GM03348 (cell line): ENCODE measurements around the gene MAST4.

Experiments used
- DNase-seq: peaks from one replicate; pipeline ENCODE4 v3.0.0; 2012; ENCODE audit warnings: low spot score

Gene MAST4

GRCh38 chr5:66595756-66596635 lies at the start of gene MAST4:
MAST4 (plus strand) TSS chr5:66596393; CDS start chr5:66596656, 263 bp downstream.
- peak; percentile 96 for DNase-seq

- no peak for DNase-seq
Measured at GRCh38 chr5:66546541-66546940, 49.7 kb upstream of the MAST4 start.

- no peak for DNase-seq
Measured at GRCh38 chr5:66551338-66551737, 44.9 kb upstream of the MAST4 start.

GRCh38 chr5:66551945-66552344 lies 44.2 kb upstream of the MAST4 start:
- DNase-seq, result no peak

GRCh38 chr5:66553368-66553912 lies 42.8 kb upstream of the MAST4 start:
- no peak for DNase-seq

- no peak for DNase-seq
Measured at GRCh38 chr5:66553916-66554575, 42.1 kb upstream of the MAST4 start.

GRCh38 chr5:66554884-66555283 lies 41.3 kb upstream of the MAST4 start:
- no peak for DNase-seq

- DNase-seq, result no peak
Measured at GRCh38 chr5:66558560-66558959, 37.6 kb upstream of the MAST4 start.

GRCh38 chr5:66560371-66560770 lies 35.8 kb upstream of the MAST4 start:
- no peak for DNase-seq

GRCh38 chr5:66561256-66561990 lies 34.8 kb upstream of the MAST4 start:
- DNase-seq, result no peak

- DNase-seq, result no peak
Measured at GRCh38 chr5:66565878-66566277, 30.3 kb upstream of the MAST4 start.

- no peak for DNase-seq
Measured at GRCh38 chr5:66567474-66567873, 28.7 kb upstream of the MAST4 start.

GRCh38 chr5:66570201-66570600 lies 26.0 kb upstream of the MAST4 start:
- DNase-seq, result no peak

GRCh38 chr5:66573733-66574132 lies 22.5 kb upstream of the MAST4 start:
- no peak for DNase-seq

GRCh38 chr5:66582499-66583165 lies 13.6 kb upstream of the MAST4 start:
- peak; percentile 39 for DNase-seq

GRCh38 chr5:66585291-66585690 lies 10.9 kb upstream of the MAST4 start:
- DNase-seq, result no peak

- DNase-seq, result no peak
Measured at GRCh38 chr5:66587771-66588170, 8.4 kb upstream of the MAST4 start.

GRCh38 chr5:66596636-66597182 lies 516 bp downstream of the MAST4 start:
- peak; percentile 55 for DNase-seq

- peak; percentile 31 for DNase-seq
Measured at GRCh38 chr5:66597183-66597757, 1.1 kb downstream of the MAST4 start.

- no peak for DNase-seq
Measured at GRCh38 chr5:66602621-66603020, 6.4 kb downstream of the MAST4 start.

- DNase-seq, result no peak
Measured at GRCh38 chr5:66603164-66603563, 7.0 kb downstream of the MAST4 start.
